BJ (cell line): ENCODE data around the gene SLC43A3. TPM values are rescaled to one million over a fixed set of nuclear protein-coding genes. Genes with fewer than 3 reads are reported as not detected.

Experiments used
- CTCF ChIA-PET: fragments of 350-600 bp; formaldehyde crosslinking; extraction: SDS; loops from one replicate; lab custom pipeline; 2021; ENCODE audit warnings: antibody characterized with exemption, inconsistent platforms; lab: Yijun Ruan, JAX
- POLR2A ChIA-PET: fragments of 300-600 bp; sonication (Branson Sonifier 250); formaldehyde crosslinking; extraction: SDS; loops from one replicate; lab custom pipeline; 2021; ENCODE audit warnings: antibody characterized with exemption; lab: Charles Lee
- DNase-seq: peaks from one replicate; pipeline ENCODE4 v3.0.0-alpha.2; 2011; ENCODE audit warnings: low read depth
- H3K27me3 ChIP-seq: 2 replicates; pipeline ENCODE4 v1.6.0; 2011; ENCODE audit warnings: low read length; ENCODE audit not compliant: control insufficient read depth, insufficient read depth
- H3K36me3 ChIP-seq: 2 replicates; pipeline ENCODE4 v1.5.1; 2011; ENCODE audit warnings: low read length; ENCODE audit not compliant: control insufficient read depth, insufficient read depth
- H3K4me3 ChIP-seq: 2 replicates; pipeline ENCODE4 v1.5.1; 2011; ENCODE audit warnings: low read depth, mild to moderate bottlenecking, control low read depth, low read length
- polyA plus RNA-seq: library from polyadenylated mRNA; depleted of rRNA; stranded (reverse); fragments of >200 nt; gene quantifications from 2 replicates; pipeline ENCODE4 v1.2.3, GENCODE V29; 2011
- TF ChIP-seq, protein P1 (sequence below): IDR thresholded peaks from 2 replicates; pipeline ENCODE4 v1.5.1; 2011; ENCODE audit warnings: low read depth, mild to moderate bottlenecking, control low read depth, inconsistent platforms, low read length, moderate library complexity; ENCODE audit not compliant: insufficient read depth

SLC43A3 gene
- polyA plus RNA-seq, 1 experiment, result 26.7 TPM

- ChIA-PET POLR2A (no interaction called here), CTCF (interaction anchor here (1.0 kb wide), 1 partner anchor 51 kb away, joined by 3 read pairs; no protein-coding TSS in a partner anchor)
- Histone ChIP-seq H3K27me3 (peaks cover 5% of the 10 kb centered on the region), H3K36me3 (no peaks in the 10 kb centered on the region; the same call in 1 of the 2 replicates), H3K4me3 (no peak overlapping the region)
- TF ChIP-seq, protein P1, sequence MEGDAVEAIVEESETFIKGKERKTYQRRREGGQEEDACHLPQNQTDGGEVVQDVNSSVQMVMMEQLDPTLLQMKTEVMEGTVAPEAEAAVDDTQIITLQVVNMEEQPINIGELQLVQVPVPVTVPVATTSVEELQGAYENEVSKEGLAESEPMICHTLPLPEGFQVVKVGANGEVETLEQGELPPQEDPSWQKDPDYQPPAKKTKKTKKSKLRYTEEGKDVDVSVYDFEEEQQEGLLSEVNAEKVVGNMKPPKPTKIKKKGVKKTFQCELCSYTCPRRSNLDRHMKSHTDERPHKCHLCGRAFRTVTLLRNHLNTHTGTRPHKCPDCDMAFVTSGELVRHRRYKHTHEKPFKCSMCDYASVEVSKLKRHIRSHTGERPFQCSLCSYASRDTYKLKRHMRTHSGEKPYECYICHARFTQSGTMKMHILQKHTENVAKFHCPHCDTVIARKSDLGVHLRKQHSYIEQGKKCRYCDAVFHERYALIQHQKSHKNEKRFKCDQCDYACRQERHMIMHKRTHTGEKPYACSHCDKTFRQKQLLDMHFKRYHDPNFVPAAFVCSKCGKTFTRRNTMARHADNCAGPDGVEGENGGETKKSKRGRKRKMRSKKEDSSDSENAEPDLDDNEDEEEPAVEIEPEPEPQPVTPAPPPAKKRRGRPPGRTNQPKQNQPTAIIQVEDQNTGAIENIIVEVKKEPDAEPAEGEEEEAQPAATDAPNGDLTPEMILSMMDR, result no peak
- DNase-seq, result no peak
Observed at GRCh38 chr11:57399972-57400578, 26.8 kb downstream of the SLC43A3 start.

DNA sequence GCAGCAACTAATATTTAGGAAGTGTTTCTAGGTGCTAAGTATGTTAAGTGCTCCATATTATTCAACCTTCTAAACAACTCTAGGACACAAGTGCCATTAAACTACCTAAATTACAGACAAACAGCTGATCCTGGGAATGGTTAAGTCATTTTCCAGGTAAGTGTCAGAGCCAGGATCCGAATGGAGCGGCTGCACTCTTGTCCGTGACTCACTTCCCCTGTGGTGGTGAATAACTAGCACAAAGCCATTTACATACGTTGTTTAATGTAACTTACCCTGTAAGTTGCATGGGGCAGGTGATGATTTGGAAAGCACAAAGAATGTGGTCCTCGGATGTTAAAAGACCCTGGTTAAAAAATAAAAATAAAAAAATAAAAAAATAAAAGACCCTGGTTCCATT is 27.7 kb downstream of the SLC43A3 start:
- Histone ChIP-seq H3K27me3 (peaks cover 5% of the 10 kb centered on the region), H3K4me3 (no peak overlapping the region), H3K36me3 (no peaks in the 10 kb centered on the region; the same call in 1 of the 2 replicates)
- no peak for DNase-seq
- POLR2A ChIA-PET, result no interaction called here
- CTCF ChIA-PET, result interaction anchor here (0.9 kb wide), 1 partner anchor 1810 kb away, joined by 3 read pairs; no protein-coding TSS in a partner anchor
- TF ChIP-seq, protein P1, result no peak

DNA sequence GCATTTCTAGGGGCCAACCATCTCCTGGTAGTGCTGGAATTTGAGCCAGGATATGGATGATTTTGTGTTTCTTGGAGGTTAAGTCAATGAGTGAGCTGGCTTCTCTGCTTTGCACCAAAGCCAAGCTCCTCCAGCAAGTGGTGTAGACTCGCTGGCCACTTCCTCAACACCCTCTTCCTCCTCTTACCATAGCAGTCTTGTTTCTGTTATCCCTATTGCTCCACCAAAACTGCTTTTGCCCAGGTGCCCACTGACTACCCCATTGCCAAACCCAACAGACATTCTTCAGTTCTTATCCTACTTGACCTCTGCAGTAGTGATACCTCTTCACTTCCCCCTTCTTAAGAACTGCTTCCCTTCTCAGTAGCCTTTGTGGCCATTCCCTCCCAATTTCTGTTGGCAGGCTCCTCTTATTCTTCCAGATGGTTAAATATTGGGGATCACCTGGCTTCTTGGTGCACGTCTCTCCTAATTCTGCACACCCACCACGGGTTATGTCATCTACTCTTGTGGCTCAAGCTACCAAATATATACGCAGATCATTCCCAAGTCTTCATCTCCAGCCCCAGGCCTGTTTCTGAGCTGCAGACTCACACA is 29.4 kb downstream of the SLC43A3 start:
- peaks cover 5% of the 10 kb centered on the region for H3K27me3 ChIP-seq
- DNase-seq, result no peak
- no peaks in the 10 kb centered on the region for H3K36me3 ChIP-seq
- ChIA-PET POLR2A (no interaction called here), CTCF (interaction anchor here (0.5 kb wide), 1 partner anchor 1156 kb away, joined by 3 read pairs; no protein-coding TSS in a partner anchor)
- TF ChIP-seq, protein P1, result no peak
- no peak overlapping the region for H3K4me3 ChIP-seq

DNA sequence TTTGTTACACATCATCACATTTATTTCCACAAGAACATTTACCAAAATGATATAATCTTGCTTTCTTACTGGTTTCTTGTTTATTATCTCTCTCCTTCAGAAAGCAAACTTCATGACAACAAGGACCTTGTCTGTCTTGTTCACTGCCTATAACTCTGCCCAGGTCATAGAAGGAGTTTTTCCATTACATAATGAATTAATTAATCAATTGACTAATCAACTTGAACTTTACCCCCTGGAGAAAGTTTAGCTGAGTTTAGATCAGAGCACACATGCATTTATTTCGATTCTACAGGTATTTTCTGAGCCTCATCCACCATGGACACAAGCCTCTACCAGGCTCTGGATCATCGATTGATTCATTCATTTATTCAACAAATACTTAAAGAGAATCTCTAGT is 30.2 kb downstream of the SLC43A3 start:
- H3K27me3 ChIP-seq, result peaks cover 5% of the 10 kb centered on the region
- no peak for DNase-seq
- no peaks in the 10 kb centered on the region for H3K36me3 ChIP-seq
- TF ChIP-seq, protein P1, result no peak
- no peak overlapping the region for H3K4me3 ChIP-seq
- ChIA-PET POLR2A (no interaction called here), CTCF (no interaction called here)

DNA sequence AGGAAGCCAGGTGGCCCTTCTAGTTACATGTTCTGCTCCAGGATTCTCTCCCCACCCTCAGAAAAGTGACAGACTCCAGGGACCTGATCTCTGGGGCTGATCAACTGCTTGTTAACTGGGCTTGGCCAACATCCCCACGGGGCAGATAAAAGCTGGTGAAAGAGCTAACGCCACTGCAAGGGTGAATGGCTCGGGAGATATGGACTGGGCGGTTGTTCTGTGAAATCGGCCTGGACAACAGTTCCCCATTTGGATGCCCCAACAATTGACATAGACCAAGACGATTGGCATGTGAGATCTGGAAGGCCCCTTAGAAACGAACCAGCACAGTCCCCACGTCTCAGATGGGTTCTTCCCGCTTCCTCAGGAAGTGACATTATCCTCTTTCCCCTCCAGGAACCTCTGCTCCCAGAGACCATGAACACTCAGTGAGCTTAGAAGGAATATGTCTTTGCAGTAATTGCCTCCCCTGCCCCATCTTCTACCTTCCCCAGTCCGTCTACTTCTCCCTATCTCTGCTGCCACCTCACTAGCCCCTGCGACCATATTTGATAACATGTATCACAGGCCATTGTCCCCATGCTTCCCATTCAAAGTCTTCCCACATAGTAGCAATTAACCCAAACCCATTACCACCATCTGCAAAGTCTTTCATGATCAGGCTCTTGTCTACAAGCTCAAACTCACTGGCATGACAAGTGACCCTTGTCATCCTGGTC is 30.9 kb downstream of the SLC43A3 start:
- TF ChIP-seq, protein P1, result no peak
- ChIA-PET CTCF (interaction anchor here (0.8 kb wide), 1 partner anchor 62 kb away, joined by 4 read pairs; no protein-coding TSS in a partner anchor), POLR2A (no interaction called here)
- Histone ChIP-seq H3K27me3 (peaks cover 5% of the 10 kb centered on the region), H3K4me3 (no peak overlapping the region), H3K36me3 (no peaks in the 10 kb centered on the region)
- DNase-seq, result no peak
